ENCODE data around the gene PARD3. TPM values are rescaled to one million over a fixed set of nuclear protein-coding genes. Genes with fewer than 3 reads are reported as not detected.

Gene PARD3
- total RNA-seq, 2 donors from 2014 or later: 36.1 to 48.5 TPM

DNA sequence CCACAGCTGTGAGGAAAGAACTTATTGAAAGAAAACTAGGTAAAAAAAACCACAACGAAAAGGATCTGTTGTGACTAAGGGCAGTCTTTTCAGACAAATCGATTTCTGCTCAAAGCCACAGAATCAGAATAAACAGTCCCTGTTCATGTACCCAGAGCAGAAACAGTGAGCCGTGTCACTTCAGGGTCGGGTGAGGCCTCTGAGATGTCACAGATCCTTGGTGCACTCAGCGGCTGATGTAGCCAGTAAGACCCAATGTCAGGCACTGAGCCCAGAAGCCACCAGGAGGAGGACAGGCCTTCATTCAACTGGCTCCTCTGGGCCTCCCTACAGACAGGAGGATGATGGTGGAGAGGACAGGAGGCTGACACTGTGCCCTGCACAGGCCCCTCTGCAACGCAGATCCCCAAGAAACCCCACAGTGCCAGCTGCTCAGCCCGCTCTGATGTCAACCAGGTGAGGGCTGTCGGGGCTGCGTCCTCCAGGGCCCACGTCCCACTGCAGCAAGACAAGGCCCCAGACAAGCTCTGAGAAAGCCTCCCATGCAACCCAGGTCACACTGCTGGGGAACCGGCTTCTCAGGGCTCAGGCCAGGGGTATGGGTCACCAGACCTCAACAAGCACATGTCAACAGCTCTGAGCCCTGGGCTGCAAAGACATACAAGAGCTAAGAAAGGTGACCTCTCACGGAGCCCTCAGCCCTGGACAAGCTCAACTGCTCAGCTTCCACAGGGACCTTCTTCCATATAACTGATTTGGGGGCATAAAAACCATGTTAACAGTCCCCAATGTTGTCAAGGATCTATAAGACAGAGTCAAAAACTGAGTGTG is 190.6 kb downstream of the PARD3 start:
- no peak overlapping the region for H3K4me3 ChIP-seq
- intact Hi-C loops (cut with DNase I): no loop called here
- no peak for DNase-seq
- H3K27me3 ChIP-seq: no peaks in the 10 kb centered on the region
- no peak overlapping the region for H3K27ac ChIP-seq
- H3K9me3 ChIP-seq: no peaks in the 10 kb centered on the region
- H3K36me3 ChIP-seq (replicated peaks in 1 of 2; ENCODE audit: insufficient read depth in 1 of 2, low read depth in 2 of 2): no peaks in the 10 kb centered on the region
- ATAC-seq: no peak
- 84 to 86% methylated on average over 6 to 12 of the region's 12 CpGs for WGBS, 2 donors
- H3K4me1 ChIP-seq: peaks cover 8% of the 10 kb centered on the region
- TF ChIP-seq, protein P1, sequence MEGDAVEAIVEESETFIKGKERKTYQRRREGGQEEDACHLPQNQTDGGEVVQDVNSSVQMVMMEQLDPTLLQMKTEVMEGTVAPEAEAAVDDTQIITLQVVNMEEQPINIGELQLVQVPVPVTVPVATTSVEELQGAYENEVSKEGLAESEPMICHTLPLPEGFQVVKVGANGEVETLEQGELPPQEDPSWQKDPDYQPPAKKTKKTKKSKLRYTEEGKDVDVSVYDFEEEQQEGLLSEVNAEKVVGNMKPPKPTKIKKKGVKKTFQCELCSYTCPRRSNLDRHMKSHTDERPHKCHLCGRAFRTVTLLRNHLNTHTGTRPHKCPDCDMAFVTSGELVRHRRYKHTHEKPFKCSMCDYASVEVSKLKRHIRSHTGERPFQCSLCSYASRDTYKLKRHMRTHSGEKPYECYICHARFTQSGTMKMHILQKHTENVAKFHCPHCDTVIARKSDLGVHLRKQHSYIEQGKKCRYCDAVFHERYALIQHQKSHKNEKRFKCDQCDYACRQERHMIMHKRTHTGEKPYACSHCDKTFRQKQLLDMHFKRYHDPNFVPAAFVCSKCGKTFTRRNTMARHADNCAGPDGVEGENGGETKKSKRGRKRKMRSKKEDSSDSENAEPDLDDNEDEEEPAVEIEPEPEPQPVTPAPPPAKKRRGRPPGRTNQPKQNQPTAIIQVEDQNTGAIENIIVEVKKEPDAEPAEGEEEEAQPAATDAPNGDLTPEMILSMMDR (IDR thresholded peaks at IDR 0.05): no peak
- TF ChIP-seq POLR2A (IDR thresholded peaks at IDR 0.05): no peak

DNA sequence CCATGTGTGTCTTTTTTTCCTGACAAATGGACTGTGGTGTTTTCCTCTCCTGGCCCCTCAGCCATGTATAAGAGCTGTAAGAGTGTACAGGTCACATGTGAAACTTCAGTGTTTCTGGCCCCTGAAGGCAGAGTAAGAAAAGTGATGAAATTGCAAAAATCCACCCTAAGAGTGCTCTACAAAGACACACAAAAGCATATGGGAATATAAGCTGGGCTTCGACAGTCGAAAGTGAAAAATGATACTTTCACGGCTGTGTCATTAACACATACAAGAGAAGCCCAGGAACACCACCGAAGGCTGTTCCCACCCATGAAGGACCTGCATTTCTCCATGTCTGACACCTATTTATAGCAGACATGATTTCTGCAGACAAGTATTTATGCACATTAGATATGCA is 192.2 kb downstream of the PARD3 start:
- no peaks in the 10 kb centered on the region for H3K36me3 ChIP-seq (replicated peaks in 1 of 2; ENCODE audit: insufficient read depth in 1 of 2, low read depth in 2 of 2)
- intact Hi-C loops (cut with DNase I): no loop called here
- H3K27me3 ChIP-seq: no peaks in the 10 kb centered on the region
- ATAC-seq (no peak), DNase-seq (no peak)
- peaks cover 1% of the 10 kb centered on the region for H3K4me1 ChIP-seq
- no peak overlapping the region for H3K27ac ChIP-seq
- H3K9me3 ChIP-seq: no peaks in the 10 kb centered on the region
- 95 to 98% methylated on average over 4 of the region's 4 CpGs for WGBS, 2 donors
- TF ChIP-seq, protein P1 (IDR thresholded peaks at IDR 0.05): no peak
- TF ChIP-seq POLR2A (IDR thresholded peaks at IDR 0.05): no peak
- H3K4me3 ChIP-seq: no peak overlapping the region

DNA sequence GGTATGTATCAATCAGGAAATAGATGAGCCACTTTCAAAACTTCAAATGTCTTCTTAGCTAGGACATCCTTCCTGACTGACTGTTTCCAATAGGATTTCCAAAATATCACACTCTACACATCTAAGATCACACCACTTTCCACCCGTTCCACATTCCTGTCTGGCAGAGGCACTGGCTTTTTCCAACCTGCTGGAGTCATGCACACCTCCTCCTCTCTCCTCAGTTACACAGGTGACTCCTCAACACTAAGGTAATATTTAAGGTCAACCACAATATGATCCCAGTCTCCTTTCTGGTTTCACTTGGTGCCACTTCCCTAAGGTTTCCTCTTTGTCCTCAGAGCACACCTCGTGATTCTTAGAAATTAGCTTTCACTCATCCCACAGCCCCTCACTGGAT is 196.5 kb downstream of the PARD3 start:
- DNase-seq: no peak
- 60 to 72% methylated on average over 2 of the region's 2 CpGs for WGBS, 2 donors
- no peaks in the 10 kb centered on the region for H3K9me3 ChIP-seq

DNA sequence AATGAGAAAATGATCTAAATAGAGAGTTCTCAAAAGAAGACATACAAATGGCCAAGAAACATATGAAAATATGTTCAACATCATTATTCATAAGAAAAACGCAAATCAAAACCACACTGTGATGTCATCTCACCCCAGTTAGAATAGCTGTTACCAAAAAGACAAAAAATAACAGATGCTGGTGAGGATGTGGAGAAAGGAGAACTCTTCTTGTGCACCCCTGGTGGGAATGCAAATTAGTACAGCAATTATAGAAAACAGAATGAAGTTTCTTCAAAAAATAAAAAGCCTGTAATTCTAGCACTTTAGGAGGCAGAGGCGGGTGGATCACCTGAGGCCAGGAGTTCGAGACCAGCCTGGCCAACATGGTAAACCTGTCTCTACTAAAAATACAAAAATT is 199.3 kb downstream of the PARD3 start:
- DNase-seq (no peak), ATAC-seq (no peak)
- peaks cover 4% of the 10 kb centered on the region for H3K4me1 ChIP-seq
- no peaks in the 10 kb centered on the region for H3K27me3 ChIP-seq
- intact Hi-C loops (cut with DNase I): no loop called here
- WGBS, 2 donors: 95 to 96% methylated on average over 3 of the region's 3 CpGs
- H3K27ac ChIP-seq: no peak overlapping the region
- no peaks in the 10 kb centered on the region for H3K9me3 ChIP-seq
- TF ChIP-seq POLR2A (IDR thresholded peaks at IDR 0.05): no peak
- TF ChIP-seq, protein P1 (IDR thresholded peaks at IDR 0.05): no peak
- no peak overlapping the region for H3K4me3 ChIP-seq
- no peaks in the 10 kb centered on the region for H3K36me3 ChIP-seq (replicated peaks in 1 of 2; ENCODE audit: insufficient read depth in 1 of 2, low read depth in 2 of 2)

More for the DNA sequence above, 196.5 kb downstream of the PARD3 start:
- ATAC-seq: no peak
- Histone ChIP-seq H3K4me3 (no peak overlapping the region), H3K27ac (no peak overlapping the region), H3K4me1 (no peaks in the 10 kb centered on the region), H3K27me3 (no peaks in the 10 kb centered on the region), H3K36me3 (replicated peaks in 1 of 2; ENCODE audit: insufficient read depth in 1 of 2, low read depth in 2 of 2) (no peaks in the 10 kb centered on the region)
- TF ChIP-seq, protein P1 (IDR thresholded peaks at IDR 0.05): no peak
- TF ChIP-seq POLR2A (IDR thresholded peaks at IDR 0.05): no peak
- intact Hi-C loops (cut with DNase I): no loop called here

DNA sequence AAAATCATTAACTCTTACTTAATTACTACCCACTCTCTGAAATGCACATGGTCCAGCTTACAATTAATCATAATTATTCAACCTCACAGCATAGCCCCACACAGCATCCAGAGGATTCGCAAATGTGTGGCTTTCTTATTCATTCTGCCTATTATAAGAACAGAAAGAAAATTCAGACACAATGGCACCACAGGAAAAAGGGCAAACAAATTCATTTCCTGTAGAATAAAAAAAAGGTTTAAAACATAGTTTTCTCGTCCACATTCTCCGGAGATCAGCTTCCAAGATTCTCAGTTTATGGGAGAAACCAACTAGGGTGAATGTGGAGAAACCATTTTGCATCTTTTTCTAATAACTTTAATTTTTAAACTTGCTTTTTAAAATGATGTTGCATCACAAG is 201.6 kb downstream of the PARD3 start:
- no peaks in the 10 kb centered on the region for H3K27me3 ChIP-seq
- no peak overlapping the region for H3K27ac ChIP-seq
- intact Hi-C loops (cut with DNase I): no loop called here
- ATAC-seq (no peak), DNase-seq (no peak)
- H3K4me1 ChIP-seq: peaks cover 4% of the 10 kb centered on the region
- TF ChIP-seq, protein P1 (IDR thresholded peaks at IDR 0.05): no peak
- TF ChIP-seq POLR2A (IDR thresholded peaks at IDR 0.05): no peak
- no peaks in the 10 kb centered on the region for H3K9me3 ChIP-seq
- no peaks in the 10 kb centered on the region for H3K36me3 ChIP-seq (replicated peaks in 1 of 2; ENCODE audit: insufficient read depth in 1 of 2, low read depth in 2 of 2)
- WGBS, 2 donors: 83 to 99% methylated on average over 3 of the region's 3 CpGs
- H3K4me3 ChIP-seq: no peak overlapping the region
